ENCODE measurements around the gene SH2D4B. TPM values are rescaled to one million over a fixed set of nuclear protein-coding genes. Genes with fewer than 3 reads are reported as not detected.

The SH2D4B gene
- total and polyA plus RNA-seq, 2 donors (not counting 3 experiments of a cell fraction or from before 2014, with no cell fraction given), result not detected

DNA sequence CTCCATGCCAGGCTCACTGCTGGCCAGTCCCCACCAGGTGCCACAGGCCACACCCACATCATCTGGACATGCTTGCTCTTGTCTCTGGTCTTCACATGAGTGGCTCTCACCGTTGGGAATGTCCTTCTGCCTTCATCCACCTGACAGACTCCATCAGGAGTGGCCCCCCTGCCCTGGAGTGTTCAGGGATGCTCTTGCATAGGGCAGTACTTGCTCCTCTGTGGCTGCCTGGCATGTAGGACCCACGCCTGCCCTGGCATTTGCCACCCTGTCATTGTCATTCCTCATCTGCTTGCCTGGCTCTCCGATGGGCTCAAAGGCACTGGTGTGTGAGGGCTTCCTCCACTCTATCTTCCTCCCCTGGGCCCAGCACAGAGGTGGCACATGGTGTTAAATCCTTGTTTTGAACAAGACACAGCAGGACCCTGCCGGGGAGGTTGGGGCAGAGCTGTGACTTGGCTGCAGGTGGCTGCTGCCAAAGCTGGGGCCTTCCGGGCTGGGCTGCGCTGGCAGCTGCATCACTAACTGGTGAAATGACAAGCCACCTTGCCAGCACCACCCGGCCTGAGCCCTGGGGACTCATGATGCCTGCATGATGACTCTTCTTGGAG, 1.8 kb downstream of the SH2D4B start:
- Histone ChIP-seq H3K9ac (replicated peaks; ENCODE audit: extremely low read depth, insufficient read depth, low read length) (no peak overlapping the region), H3K4me3 (replicated peaks in 1 of 3; ENCODE audit: insufficient read depth in 1 of 3, low read depth in 1 of 3, low read length in 3 of 3) (no peak overlapping the region), H4K20me1 (replicated peaks; ENCODE audit: control insufficient read depth, extremely low read depth, insufficient read depth, low read length) (no peaks in the 10 kb centered on the region), H3K36me3 (ENCODE audit: control insufficient read depth in 2 of 2, extremely low read depth in 1 of 2, insufficient read depth in 2 of 2, low read length in 2 of 2) (no peaks in the 10 kb centered on the region), H3K79me2 (ENCODE audit: control insufficient read depth, insufficient read depth, low read length) (no peaks in the 10 kb centered on the region), H3K4me2 (ENCODE audit: insufficient read depth, low read length) (no peak overlapping the region), H3K4me1 (ENCODE audit: control insufficient read depth, extremely low read depth, insufficient read depth, low read length) (peaks cover 4% of the 10 kb centered on the region), H2AFZ (ENCODE audit: low read depth, low read length) (no peak overlapping the region), H3K9me1 (replicated peaks; ENCODE audit: control insufficient read depth, extremely low read depth, insufficient read depth, low read length) (no peaks in the 10 kb centered on the region), H3K27me3 (ENCODE audit: control insufficient read depth in 2 of 2, insufficient read depth in 2 of 2, low read length in 2 of 2) (peaks cover 2 to 4% of the 10 kb centered on the region in 2 experiments), H3K27ac (ENCODE audit: insufficient read depth, low read depth, low read length) (no peak overlapping the region), H3K9me3 (replicated peaks; ENCODE audit: control insufficient read depth, insufficient read depth, low read length) (no peaks in the 10 kb centered on the region)
- intact Hi-C loops (cut with micrococcal nuclease), result no loop called here
- BruUV-seq (replicated peaks), result no TSS peak
- FAIRE-seq (no peak), DNase-seq (ENCODE audit: low read depth, low spot score) (no peak)
- TF ChIP-seq MYC (IDR thresholded peaks at IDR 0.05; ENCODE audit: low read depth, low read length) (no peak), GATA2 (IDR thresholded peaks at IDR 0.05; ENCODE audit: insufficient read depth, insufficient read length, low read depth, low read length) (no peak), EZH2 (IDR thresholded peaks at IDR 0.05; ENCODE audit: borderline replicate concordance, low read depth, low read length, severe bottlenecking) (no peak), POLR2A (IDR thresholded peaks at IDR 0.05; ENCODE audit: low read depth, low read length) (no peak), FOS (IDR thresholded peaks at IDR 0.05; ENCODE audit: borderline replicate concordance, insufficient read depth, low read length) (no peak), JUN (IDR thresholded peaks at IDR 0.05; ENCODE audit: borderline replicate concordance, insufficient read depth, insufficient read length, low read depth) (no peak), POLR2AphosphoS5 (IDR thresholded peaks at IDR 0.05; ENCODE audit: insufficient read depth, low read depth, low read length) (no peak)
- TF ChIP-seq, protein P1, sequence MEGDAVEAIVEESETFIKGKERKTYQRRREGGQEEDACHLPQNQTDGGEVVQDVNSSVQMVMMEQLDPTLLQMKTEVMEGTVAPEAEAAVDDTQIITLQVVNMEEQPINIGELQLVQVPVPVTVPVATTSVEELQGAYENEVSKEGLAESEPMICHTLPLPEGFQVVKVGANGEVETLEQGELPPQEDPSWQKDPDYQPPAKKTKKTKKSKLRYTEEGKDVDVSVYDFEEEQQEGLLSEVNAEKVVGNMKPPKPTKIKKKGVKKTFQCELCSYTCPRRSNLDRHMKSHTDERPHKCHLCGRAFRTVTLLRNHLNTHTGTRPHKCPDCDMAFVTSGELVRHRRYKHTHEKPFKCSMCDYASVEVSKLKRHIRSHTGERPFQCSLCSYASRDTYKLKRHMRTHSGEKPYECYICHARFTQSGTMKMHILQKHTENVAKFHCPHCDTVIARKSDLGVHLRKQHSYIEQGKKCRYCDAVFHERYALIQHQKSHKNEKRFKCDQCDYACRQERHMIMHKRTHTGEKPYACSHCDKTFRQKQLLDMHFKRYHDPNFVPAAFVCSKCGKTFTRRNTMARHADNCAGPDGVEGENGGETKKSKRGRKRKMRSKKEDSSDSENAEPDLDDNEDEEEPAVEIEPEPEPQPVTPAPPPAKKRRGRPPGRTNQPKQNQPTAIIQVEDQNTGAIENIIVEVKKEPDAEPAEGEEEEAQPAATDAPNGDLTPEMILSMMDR (IDR thresholded peaks at IDR 0.05; ENCODE audit: extremely low read depth in 1 of 2, insufficient read depth in 1 of 2, low read depth in 1 of 2, low read length in 2 of 2), result no peak
- TF ChIP-seq, protein P2, sequence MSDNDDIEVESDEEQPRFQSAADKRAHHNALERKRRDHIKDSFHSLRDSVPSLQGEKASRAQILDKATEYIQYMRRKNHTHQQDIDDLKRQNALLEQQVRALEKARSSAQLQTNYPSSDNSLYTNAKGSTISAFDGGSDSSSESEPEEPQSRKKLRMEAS (IDR thresholded peaks at IDR 0.05; ENCODE audit: insufficient read depth, insufficient read length), result no peak
- dilution Hi-C loops (cut with MboI; ENCODE audit: extremely low pct_ligation_motif_present, low sequenced_read_pairs), result no loop called here
- POLR2A ChIA-PET, result no interaction called here
- CTCF ChIA-PET, result interaction anchor here (1.5 kb wide), 1 partner anchor 95 kb away, joined by 4 read pairs; no protein-coding TSS in a partner anchor

Data from endothelial cell of umbilical vein (primary cell).